Colonic mucosa (tissue), 4 donors: ENCODE measurements around the gene MEMO1. TPM values are rescaled to one million over a fixed set of nuclear protein-coding genes. Genes with fewer than 3 reads are reported as not detected.

Experiments used
- DNase-seq: peaks from one replicate; pipeline ENCODE4 v3.0.0-alpha.2; 2020
- H3K27ac ChIP-seq: fragments of 200-600 bp; one replicate; pipeline ENCODE4 v1.8.0; 2021
- H3K27me3 ChIP-seq: fragments of 200-600 bp; one replicate; pipeline ENCODE4 v1.8.0; 2021
- H3K36me3 ChIP-seq: fragments of 200-600 bp; one replicate; pipeline ENCODE4 v1.8.0; 2021
- H3K4me1 ChIP-seq: fragments of 200-600 bp; one replicate; pipeline ENCODE4 v1.8.0; 2021; ENCODE audit warnings: mild to moderate bottlenecking
- H3K4me3 ChIP-seq: fragments of 200-600 bp; one replicate; pipeline ENCODE4 v1.8.0; 2021
- H3K9ac ChIP-seq, 2 donors: one replicate each; pipeline ENCODE4 v1.7.0; 2013; ENCODE audit warnings: control low read depth in 2 of 2, low read depth in 2 of 2, low read length in 2 of 2
- H3K9me3 ChIP-seq: fragments of 200-600 bp; one replicate; pipeline ENCODE4 v1.8.0; 2021
- intact Hi-C: fragments of 100-400 bp; cut with DNase I; formaldehyde crosslinking; loops from one replicate; pipeline ENCODE4 v1.14.1; 2022
- total RNA-seq, 2 donors: library from RNA; stranded (reverse); fragmentation: NEBNext Ultra II Directional in 1 of 2; extraction: Animal tissue kit (Norgen Biotek cat#: 25700) in 1 of 2; gene quantifications; one replicate each; pipeline ENCODE4 v1.2.1, GENCODE V29; 2021
- TF ChIP-seq, protein P1 (sequence below): fragments of 200-600 bp; IDR thresholded peaks from one replicate; pipeline ENCODE4 v1.8.0; 2022; ENCODE audit warnings: antibody characterized with exemption, mild to moderate bottlenecking
- donor health status: healthy.
- donor health status: DM: no; HTN: no; CAD: no.
- donor health status: DM: no; HTN: no; CAD: no.

MEMO1 gene
- total RNA-seq, 2 donors from 2014 or later = 31.5 to 38.8 TPM

- Histone ChIP-seq H3K4me3 (peak overlapping the region; percentile 62), H3K27ac (peak overlapping the region; percentile 85), H3K9me3 (no peaks in the 10 kb centered on the region), H3K36me3 (no peaks in the 10 kb centered on the region), H3K27me3 (no peaks in the 10 kb centered on the region), H3K9ac (peak overlapping the region; percentile 75 to 91), H3K4me1 (peaks cover 4% of the 10 kb centered on the region)
- DNase-seq = peak; percentile 41
- intact Hi-C loops = loop anchor here (2.0 kb wide), 1 partner anchor 53 kb away; the partner anchor contains the start of gene SPAST
- TF ChIP-seq, protein P1, sequence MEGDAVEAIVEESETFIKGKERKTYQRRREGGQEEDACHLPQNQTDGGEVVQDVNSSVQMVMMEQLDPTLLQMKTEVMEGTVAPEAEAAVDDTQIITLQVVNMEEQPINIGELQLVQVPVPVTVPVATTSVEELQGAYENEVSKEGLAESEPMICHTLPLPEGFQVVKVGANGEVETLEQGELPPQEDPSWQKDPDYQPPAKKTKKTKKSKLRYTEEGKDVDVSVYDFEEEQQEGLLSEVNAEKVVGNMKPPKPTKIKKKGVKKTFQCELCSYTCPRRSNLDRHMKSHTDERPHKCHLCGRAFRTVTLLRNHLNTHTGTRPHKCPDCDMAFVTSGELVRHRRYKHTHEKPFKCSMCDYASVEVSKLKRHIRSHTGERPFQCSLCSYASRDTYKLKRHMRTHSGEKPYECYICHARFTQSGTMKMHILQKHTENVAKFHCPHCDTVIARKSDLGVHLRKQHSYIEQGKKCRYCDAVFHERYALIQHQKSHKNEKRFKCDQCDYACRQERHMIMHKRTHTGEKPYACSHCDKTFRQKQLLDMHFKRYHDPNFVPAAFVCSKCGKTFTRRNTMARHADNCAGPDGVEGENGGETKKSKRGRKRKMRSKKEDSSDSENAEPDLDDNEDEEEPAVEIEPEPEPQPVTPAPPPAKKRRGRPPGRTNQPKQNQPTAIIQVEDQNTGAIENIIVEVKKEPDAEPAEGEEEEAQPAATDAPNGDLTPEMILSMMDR = no peak
These were observed 1.1 kb downstream of the MEMO1 start for GRCh38 chr2:32009516-32010256.

DNA sequence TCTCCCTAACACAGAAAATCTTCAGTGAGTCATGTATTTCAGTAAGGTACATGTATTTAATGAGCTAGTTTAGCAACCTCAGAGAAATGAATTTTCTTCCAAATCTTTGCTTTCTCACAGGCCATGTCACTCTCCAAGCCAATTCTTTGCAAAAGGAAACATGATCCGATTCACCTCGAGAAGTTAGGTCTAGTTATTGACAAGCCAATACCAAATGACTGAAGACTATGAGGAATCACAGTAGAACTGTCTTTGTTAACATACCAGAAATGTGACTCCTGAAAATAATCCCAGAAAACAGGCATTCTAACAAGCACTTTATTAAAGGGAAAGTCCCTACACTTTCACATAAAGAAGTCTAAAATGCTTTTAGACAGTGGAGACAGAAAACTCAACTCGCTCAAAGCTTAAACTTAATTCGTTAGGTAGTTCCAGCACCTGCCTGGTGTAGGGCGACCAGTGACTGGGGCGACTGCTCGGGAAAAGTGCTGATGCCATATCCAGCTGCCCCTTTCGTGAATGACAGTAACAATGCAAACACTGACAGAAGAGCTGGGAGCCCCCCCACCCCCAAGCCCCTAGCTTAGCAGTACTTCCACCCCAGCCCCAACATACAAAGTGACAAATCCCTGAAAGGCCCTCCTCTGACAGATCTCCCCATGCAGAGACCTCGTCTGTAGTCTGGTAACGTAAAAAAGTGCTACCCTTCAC is 1.8 kb downstream of the MEMO1 start:
- TF ChIP-seq, protein P1 = no peak
- Histone ChIP-seq H3K4me3 (peak overlapping the region; percentile 62), H3K4me1 (peaks cover 4% of the 10 kb centered on the region), H3K36me3 (no peaks in the 10 kb centered on the region), H3K27ac (peak overlapping the region; percentile 85), H3K9ac (peak overlapping the region; percentile 75 to 91), H3K27me3 (no peaks in the 10 kb centered on the region), H3K9me3 (no peaks in the 10 kb centered on the region)
- intact Hi-C loops = loop anchor here (2.0 kb wide), 1 partner anchor 54 kb away; the partner anchor contains the start of gene SPAST
- DNase-seq = peak; percentile 34

DNA sequence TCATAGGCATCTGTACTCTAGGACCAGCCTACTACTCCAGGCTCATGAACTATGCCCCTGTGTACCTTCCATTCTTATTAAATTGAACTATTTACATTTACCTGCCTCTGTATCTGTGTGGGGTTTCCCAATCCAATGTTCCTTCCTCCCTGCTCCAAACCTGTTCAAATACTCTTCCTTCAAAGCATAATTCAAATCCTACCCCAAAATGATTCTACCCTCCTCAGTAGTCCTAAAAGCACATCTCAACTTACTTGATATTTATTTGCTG is 3.8 kb downstream of the MEMO1 start:
- TF ChIP-seq, protein P1 = no peak
- intact Hi-C loops = no loop called here
- Histone ChIP-seq H3K4me3 (no peak overlapping the region), H3K9me3 (no peaks in the 10 kb centered on the region), H3K27me3 (no peaks in the 10 kb centered on the region), H3K9ac (no peak overlapping the region), H3K36me3 (no peaks in the 10 kb centered on the region), H3K27ac (no peak overlapping the region), H3K4me1 (peaks cover 4% of the 10 kb centered on the region)
- DNase-seq = no peak

DNA sequence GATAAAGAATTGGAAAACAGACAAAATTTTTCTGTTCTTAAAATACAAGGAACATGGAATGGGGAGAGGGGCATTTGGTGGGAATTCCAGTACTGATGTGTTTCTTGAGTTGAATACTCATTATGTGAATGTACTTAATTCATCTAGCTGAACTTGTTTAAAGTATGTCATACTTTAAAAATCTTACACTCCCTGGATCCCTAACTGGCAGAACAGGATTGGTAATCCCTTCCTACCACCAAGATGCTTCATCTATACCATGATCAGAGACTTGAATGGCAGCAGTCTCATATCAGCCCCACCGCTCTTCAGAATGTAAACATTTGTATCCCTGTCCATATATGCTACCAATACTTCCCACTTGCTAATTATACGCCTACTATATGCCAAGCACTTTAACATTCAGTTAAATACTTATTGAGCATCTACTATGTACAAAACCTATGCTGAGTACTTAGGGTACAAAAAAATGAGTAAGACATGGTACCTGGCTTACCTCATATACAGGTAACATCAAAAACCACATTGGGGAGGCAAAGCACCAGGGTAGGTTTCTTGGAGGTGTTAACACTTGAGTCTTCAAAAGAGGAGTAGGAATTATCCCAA is 5.3 kb downstream of the MEMO1 start:
- peaks cover 4% of the 10 kb centered on the region for H3K4me1 ChIP-seq
- H3K9me3 ChIP-seq = no peaks in the 10 kb centered on the region
- no peak for DNase-seq
- TF ChIP-seq, protein P1 = no peak
- intact Hi-C loops = no loop called here
- no peaks in the 10 kb centered on the region for H3K36me3 ChIP-seq
- H3K27ac ChIP-seq = no peak overlapping the region
- no peak overlapping the region for H3K9ac ChIP-seq
- H3K27me3 ChIP-seq = no peaks in the 10 kb centered on the region
- no peak overlapping the region for H3K4me3 ChIP-seq

GRCh38 chr2:32003791-32004190 is 7.0 kb downstream of the MEMO1 start:
- Histone ChIP-seq H3K9ac (no peak overlapping the region), H3K36me3 (no peaks in the 10 kb centered on the region), H3K4me1 (peaks cover 4% of the 10 kb centered on the region), H3K9me3 (no peaks in the 10 kb centered on the region), H3K27ac (no peak overlapping the region), H3K27me3 (no peaks in the 10 kb centered on the region), H3K4me3 (no peak overlapping the region)
- DNase-seq = no peak
- TF ChIP-seq, protein P1 = no peak
- intact Hi-C loops = no loop called here
